Renal pelvis (tissue), 4 donors: Measurements from ENCODE around the gene CBFA2T3. TPM values are rescaled to one million over a fixed set of nuclear protein-coding genes. Genes with fewer than 3 reads are reported as not detected.
A peak's percentile ranks its signal among the peaks of the same experiment; 100 is the strongest.
"Not testable (repeated sequence)": the region's sequence is repeated elsewhere in the genome, so short reads cannot be mapped to it uniquely, and the experiment has no call there.

Experiments used
- DNase-seq: peaks from one replicate; pipeline ENCODE4 v3.0.0-alpha.2; 2013
- polyA plus RNA-seq, 3 donors: library from polyadenylated mRNA; unstranded; fragments of 120-200 nt; gene quantifications; one replicate each; pipeline ENCODE4 v1.2.1, GENCODE V29; 2013; ENCODE audit not compliant: insufficient read length in 3 of 3

Gene CBFA2T3
- polyA plus RNA-seq, 3 donors, result 3.1 to 3.6 (median 3.5) TPM

GRCh38 chr16:89013692-89014402 is 36.8 kb upstream of the CBFA2T3 start:
- DNase-seq, result no peak

- DNase-seq, result no peak
Observed at GRCh38 chr16:89013111-89013510, 36.1 kb upstream of the CBFA2T3 start.

GRCh38 chr16:89012622-89012995 is 35.6 kb upstream of the CBFA2T3 start:
- DNase-seq, result no peak

DNA sequence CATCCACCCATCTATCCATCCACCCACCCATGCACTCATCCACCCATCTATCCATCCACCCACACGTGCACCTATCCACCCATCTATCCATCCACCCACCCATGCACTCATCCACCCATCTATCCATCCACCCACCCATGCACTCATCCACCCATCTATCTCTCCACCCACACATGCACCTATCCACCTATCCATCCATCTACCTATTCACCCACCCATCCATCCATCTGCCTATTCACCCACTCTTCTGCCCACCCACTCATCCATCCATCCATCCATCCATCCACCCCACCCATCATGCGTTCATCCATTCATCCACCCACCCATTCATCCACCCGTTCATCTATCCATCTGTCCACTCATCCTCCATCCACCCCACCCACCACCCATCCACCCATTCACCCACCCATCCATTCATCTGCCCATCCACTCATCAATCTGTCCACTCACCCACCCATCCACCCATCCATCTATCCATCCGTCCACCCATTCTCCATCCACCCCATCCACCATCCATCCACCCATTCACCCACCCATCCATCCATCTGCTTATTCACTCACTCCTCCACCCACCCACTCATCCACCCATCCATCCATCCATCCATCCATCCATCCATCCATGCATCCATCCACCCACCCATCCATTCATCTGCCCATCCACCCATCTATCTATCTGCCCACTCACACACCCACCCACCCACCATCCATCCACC is 35.1 kb upstream of the CBFA2T3 start:
- DNase-seq, result no peak

GRCh38 chr16:89010210-89010925 is 33.4 kb upstream of the CBFA2T3 start:
- DNase-seq, result no peak

GRCh38 chr16:89009343-89010209 is 32.6 kb upstream of the CBFA2T3 start:
- peak; percentile 42 for DNase-seq

GRCh38 chr16:89008796-89009195 is 31.8 kb upstream of the CBFA2T3 start:
- DNase-seq, result not testable (repeated sequence)

DNA sequence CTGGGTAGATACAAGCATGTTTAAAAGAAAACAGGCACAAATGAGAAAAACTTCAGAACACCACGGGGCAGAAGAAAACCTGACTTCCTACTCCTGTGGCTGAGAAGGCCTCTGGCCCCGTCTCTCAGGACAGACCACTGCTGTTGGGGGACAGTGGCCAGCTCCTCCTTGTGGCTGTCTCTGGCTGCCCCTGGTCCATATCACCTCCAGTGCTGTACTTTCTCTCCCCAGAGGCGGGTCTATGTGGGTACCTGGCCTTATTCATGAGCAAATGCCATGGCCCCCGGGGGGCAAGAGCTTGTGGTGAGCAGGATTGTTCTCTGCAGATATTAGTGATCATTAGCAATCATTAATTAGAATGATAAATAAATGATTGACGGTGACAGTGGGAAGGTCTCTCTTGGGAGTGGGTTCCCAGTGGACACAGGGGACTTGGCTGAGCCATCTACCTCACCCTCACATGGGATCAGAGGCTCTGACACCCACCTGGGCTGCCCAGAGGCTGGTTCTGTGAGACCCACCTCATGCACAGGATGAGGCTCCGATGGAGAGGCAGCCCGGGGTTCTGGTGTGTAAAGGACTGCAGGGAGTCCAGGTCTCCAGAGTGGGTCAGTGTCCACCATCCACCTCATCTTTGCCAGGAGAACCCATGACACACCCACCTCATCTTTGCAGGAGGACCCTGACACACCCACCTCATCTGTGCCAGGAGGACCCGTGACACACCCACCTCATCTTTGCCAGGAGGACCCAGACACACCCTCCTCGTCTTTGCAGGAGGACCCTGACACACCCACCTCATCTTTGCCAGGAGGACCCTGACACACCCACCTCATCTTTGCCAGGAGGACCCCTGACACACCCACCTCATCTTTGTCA is 30.6 kb upstream of the CBFA2T3 start:
- no peak for DNase-seq

GRCh38 chr16:89006036-89006752 is 29.2 kb upstream of the CBFA2T3 start:
- DNase-seq, result no peak

DNA sequence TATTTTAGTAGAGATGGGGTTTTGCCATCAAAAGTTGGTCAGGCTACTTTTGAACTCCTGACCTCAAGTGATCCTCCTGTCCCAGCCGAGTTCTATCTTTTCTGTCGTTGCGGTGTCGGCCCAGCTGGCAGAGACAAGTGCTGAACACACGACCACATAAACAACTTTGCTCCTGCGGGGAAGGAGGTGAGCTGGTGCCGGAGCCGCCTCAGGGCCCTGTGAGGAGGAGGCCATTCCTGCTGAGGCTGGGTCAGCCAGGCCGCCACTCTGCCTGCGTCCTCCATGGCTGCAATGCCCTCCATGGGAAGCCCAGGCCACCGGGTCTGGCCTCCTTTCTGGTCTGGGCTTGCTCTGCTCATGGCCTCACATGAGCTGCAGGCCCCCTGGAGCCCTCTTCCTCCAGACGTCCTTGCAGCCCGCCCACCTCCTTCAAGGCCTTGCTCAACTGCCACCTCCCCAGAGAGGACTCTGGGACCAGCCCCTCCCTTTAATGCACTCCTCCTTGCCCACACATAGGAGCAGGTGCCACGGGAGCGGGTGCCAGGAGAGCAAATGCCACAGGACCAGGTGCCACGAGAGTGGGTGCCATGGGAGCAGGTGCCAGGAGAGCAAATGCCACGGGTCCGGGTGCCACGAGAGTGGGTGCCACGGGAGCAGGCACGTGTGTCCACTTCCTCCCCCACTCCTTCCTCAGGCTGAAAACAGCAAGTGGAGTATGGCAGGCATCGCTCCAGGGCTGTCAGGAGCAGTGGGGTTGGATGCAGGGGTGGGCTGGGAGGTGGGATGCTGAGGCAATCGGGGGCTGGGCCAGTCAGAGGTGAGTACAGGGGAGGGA is 28.4 kb upstream of the CBFA2T3 start:
- no peak for DNase-seq

- DNase-seq, result no peak
Observed at GRCh38 chr16:89004209-89004831, 27.3 kb upstream of the CBFA2T3 start.

DNA sequence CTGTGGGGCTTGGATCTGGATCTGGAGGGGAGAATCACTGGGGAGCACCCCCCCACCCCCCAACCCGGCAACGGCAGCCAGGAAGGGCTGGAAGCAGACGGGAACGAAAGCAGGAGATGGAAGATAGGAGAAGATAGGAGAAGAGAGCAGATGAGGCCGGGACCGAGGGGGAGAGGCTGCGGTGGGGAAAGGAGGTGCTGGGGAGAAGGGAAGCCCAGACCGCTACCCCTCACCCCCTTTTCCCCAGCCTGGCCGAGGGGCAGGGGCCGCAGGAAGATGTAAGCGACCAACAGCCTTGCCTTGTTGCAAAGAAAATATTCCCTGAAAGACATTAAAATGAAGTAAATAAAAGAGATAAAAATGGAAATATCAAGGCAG is 26.8 kb upstream of the CBFA2T3 start:
- no peak for DNase-seq

DNA sequence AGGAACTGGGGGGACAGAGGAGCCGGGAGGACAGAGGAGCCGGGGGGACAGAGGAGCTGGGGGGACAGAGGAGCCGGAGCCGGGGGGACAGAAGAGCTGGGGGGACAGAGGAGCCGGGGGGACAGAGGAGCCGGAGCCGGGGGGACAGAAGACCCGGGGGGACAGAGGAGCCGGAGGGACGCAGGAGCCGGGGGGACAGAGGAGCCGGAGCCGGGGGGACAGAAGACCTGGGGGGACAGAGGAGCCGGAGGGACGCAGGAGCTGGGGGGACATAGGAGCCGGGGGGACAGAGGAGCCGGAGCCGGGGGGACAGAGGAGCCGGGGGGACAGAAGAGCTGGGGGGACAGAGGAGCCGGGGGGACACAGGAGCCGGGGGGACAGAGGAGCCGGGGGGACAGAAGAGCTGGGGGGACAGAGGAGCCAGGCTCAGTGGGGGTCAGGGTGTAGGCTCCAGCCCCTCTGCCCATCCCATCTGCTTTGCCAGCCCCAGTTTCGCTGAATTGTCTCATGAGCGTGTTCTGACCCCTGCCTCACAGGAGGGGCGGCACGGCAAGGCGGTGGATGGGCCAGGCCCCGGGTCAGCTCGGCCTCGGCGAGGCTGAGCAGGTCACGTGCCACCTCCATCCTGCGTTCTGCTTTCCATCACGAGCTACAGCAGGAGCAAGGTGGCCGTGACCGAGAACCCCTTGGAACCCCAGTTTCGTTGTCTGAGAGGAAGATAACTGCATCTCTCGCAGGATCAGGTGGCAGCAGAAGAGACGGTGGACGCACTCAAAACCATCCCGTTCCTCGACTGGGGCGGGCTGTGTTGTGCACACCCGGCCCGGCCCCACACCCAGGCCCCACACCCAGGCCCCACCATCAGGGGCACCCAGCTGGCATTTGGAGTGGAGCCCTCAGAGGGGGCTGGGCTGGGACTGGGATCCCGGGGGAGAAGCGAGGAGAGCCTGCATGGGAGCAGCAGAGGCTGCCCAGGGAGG is 26.1 kb upstream of the CBFA2T3 start:
- no peak for DNase-seq

DNA sequence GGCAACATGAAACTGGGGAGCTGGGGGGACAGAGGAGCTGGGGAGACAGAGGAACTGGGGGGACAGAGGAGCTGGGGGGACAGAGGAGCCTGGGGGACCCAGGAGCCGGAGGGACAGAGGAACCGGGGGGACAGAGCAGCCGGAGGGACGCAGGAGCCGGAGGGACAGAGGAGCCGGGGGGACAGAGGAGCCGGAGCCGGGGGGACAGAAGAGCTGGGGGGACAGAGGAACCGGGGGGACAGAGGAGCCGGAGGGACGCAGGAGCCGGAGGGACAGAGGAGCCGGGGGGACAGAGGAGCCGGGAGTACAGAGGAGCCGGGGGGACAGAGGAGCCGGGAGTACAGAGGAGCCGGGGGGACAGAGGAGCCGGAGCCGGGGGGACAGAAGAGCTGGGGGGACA is 25.1 kb upstream of the CBFA2T3 start:
- DNase-seq, result not testable (repeated sequence)

DNA sequence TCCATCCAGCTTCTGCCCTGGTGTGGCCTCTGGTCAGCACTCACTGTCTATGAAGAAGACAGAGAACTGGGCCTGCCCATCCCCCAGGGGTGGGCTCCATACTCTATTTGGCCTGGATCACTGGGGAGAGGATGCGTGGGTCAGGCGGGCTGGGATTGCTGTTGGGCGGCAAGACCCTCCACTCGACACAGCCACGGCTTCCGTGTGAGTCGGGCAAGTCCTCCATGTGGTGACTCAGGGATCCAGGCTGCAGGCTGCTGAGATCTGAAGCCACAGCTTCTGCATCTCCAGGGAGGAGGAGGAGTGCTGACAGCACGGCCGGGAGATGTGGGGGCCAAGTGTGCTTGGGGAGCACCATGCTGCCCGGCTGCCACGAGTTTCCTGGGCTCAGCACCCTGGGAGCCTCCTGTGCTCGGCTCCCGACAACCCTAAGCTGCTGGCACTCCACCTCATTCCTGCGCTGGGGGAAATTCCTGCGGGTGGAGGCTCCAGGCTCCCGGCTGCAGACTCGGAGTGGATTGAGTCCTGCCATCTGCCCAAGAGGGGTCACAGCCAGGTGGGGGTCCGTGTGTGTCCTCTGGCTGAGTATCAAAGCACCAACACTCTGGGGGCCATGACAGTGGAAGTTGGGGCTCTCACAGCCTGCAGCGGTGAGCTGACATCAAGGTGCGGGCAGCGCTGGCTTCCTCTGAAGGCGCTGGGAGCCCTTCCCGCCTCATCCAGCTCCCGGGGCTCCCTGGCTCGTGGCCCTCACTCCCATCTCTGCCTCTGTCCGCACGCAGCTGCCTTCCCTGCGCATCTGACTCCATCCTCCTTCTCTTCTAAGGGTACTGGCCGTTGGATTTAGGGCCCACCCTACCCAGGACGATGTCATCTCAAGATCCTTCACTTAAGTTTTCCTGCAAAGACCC is 24.4 kb upstream of the CBFA2T3 start:
- DNase-seq, result no peak

DNA sequence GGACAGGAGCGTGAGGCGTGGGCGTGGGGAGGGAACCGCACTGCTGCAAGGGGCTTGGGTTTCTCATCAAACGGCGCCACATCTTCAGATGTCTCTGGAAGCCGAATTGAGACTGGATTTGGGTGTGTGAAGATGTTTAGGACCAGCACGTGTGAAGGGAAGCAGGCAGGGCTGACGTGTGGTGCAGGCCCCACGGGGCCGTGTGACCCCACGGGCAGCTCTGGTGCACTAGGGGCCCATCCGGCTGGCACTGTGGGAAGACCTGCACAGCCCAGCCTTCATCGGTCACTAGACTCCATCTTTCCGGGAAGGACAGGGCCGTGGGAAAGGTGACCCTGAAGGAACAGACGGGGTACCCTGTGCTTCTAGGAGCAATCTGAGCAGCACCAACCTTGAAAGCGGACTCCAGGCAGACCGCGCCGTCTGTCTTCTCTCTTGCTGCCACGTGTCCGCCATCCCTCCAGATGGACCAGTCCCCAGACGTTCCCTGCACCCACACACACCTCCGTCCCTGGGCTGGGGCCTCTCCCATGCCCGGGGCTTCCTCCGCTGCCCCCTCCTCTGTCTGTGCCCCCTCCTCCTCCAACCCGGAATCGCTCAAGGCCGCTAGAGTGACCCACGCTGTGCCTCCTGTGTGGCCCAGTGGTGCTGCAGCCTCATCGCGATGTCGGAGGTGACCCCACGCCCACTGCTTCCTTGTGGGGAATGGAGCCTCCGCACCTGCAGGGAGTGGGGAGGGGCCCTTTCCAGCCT is 23.4 kb upstream of the CBFA2T3 start:
- DNase-seq, result no peak
